ENCODE data around the gene SHPK.
A peak's percentile ranks its signal among the peaks of the same experiment; 100 is the strongest.

Gene SHPK, protein sequence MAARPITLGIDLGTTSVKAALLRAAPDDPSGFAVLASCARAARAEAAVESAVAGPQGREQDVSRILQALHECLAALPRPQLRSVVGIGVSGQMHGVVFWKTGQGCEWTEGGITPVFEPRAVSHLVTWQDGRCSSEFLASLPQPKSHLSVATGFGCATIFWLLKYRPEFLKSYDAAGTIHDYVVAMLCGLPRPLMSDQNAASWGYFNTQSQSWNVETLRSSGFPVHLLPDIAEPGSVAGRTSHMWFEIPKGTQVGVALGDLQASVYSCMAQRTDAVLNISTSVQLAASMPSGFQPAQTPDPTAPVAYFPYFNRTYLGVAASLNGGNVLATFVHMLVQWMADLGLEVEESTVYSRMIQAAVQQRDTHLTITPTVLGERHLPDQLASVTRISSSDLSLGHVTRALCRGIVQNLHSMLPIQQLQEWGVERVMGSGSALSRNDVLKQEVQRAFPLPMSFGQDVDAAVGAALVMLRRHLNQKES

DNA sequence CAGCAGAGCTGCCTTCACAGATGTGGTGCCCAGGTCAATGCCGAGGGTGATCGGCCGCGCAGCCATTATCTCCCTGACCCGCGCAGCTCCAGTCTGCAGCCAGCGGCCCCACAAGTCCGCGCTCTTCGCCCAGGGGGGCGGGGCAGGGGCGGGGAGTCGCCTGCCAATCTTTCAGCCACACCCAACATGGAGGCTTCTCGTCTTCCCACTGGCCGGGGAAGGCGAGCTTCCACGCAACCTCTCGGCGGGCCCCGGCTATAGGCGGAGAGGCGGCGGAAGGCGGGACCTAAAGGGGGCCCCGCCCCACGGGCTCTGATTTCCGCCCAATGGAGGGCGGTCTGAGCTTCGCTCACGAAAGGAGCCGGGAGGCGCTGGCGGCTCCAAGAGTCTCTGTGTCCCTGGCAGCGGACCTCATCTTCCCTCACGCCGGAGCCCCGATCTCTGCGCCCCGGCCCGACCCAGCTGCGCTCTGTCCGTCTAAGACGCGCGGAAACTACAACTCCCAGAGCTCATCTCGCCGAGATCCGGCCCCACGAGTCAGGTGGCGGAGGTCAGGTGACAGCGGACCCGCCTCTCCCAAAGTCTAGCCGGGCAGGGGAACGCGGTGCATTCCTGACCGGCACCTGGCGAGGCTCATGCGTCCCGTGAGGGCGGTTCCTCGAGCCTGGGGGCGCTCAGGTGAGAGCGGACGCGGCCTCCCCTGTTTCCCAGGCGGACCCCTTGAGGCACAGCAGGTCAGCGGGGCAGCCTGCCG lies at the start of gene SHPK, which contains the start of gene CTNS:
Gene SHPK, minus strand, starts transcription at position 97 of the 754 bp plus-strand sequence. Its CDS starts 31 bp downstream, at position 66.
Gene CTNS, plus strand, starts transcription at position 607 of the 754 bp plus-strand sequence. CDS start 3,447 bp downstream, outside the sequence.
- peak within 1 kb of the TSS; percentile 97 for H3K4me3 Mint-ChIP-seq
- H3K9me3 Mint-ChIP-seq, result no peaks in the 10 kb centered on the region
- TF ChIP-seq, protein P1, sequence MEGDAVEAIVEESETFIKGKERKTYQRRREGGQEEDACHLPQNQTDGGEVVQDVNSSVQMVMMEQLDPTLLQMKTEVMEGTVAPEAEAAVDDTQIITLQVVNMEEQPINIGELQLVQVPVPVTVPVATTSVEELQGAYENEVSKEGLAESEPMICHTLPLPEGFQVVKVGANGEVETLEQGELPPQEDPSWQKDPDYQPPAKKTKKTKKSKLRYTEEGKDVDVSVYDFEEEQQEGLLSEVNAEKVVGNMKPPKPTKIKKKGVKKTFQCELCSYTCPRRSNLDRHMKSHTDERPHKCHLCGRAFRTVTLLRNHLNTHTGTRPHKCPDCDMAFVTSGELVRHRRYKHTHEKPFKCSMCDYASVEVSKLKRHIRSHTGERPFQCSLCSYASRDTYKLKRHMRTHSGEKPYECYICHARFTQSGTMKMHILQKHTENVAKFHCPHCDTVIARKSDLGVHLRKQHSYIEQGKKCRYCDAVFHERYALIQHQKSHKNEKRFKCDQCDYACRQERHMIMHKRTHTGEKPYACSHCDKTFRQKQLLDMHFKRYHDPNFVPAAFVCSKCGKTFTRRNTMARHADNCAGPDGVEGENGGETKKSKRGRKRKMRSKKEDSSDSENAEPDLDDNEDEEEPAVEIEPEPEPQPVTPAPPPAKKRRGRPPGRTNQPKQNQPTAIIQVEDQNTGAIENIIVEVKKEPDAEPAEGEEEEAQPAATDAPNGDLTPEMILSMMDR (IDR thresholded peaks at IDR 0.05), result no peak
- peaks cover 49% of the 10 kb centered on the region for H3K4me1 Mint-ChIP-seq
- H3K27me3 Mint-ChIP-seq (ENCODE audit: low read depth, poor library complexity), result peaks cover 4% of the 10 kb centered on the region
- peak within 1 kb of the TSS; percentile 99 for H3K27ac Mint-ChIP-seq
- H3K36me3 Mint-ChIP-seq (ENCODE audit: low read depth), result peaks cover 12% of the 10 kb centered on the region
- DNase-seq, result peak; percentile 98

DNA sequence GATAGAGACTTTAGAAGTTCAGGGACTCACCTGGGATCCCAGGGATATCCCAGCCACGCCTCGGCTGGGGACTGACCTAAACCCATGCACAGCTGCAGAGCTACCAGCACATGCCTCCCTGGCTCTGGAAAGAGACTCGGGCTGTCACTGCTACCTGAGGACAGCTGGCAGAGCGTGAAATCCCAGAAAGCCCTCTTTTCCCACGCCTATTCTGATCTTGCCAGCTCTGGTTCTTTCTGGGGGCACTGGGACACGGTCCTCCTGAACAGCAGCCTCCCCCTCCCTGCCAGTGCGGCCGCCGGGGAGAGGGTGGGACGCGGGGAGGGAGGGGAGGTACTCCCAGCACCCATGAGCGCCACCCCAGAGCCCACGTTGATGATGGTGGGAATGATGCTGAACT lies 49.1 kb upstream of the SHPK start:
- no peaks in the 10 kb centered on the region for H3K36me3 Mint-ChIP-seq (ENCODE audit: low read depth)
- peaks cover 12% of the 10 kb centered on the region for H3K4me1 Mint-ChIP-seq

DNA sequence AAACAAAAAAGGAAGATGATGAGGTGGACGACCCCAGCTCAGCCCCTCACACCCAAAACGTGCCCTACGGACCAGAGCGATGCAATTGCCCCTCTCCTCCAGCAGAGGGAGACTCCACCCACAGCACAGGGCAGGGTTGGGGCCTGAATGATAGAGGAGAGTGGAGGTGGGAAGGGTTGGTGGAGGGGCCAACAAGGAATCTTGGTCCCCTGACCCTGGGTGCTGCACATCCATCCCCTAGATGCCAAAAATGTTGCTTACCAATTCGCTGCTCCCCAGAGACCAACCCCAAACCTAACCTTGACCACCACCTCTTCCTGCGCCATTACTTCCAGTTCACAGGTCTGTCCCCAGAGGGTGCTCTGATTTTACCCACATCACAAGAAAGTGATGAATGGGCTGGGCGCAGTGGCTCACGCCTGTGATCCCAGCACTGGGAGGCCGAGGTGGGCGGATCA lies 47.0 kb upstream of the SHPK start:
- Mint-ChIP-seq H3K4me1 (peaks cover 6% of the 10 kb centered on the region), H3K4me3 (no peak overlapping the region), H3K9me3 (no peaks in the 10 kb centered on the region), H3K36me3 (ENCODE audit: low read depth) (no peaks in the 10 kb centered on the region), H3K27me3 (ENCODE audit: low read depth, poor library complexity) (peaks cover 25% of the 10 kb centered on the region), H3K27ac (no peak overlapping the region)
- TF ChIP-seq, protein P1 (IDR thresholded peaks at IDR 0.05), result peak; percentile 87
- peak; percentile 53 for DNase-seq

More for the DNA sequence above, 49.1 kb upstream of the SHPK start:
- Mint-ChIP-seq H3K27me3 (ENCODE audit: low read depth, poor library complexity) (peaks cover 27% of the 10 kb centered on the region), H3K4me3 (no peak overlapping the region), H3K27ac (no peak overlapping the region), H3K9me3 (no peaks in the 10 kb centered on the region)
- DNase-seq, result no peak
- TF ChIP-seq, protein P1 (IDR thresholded peaks at IDR 0.05), result no peak

DNA sequence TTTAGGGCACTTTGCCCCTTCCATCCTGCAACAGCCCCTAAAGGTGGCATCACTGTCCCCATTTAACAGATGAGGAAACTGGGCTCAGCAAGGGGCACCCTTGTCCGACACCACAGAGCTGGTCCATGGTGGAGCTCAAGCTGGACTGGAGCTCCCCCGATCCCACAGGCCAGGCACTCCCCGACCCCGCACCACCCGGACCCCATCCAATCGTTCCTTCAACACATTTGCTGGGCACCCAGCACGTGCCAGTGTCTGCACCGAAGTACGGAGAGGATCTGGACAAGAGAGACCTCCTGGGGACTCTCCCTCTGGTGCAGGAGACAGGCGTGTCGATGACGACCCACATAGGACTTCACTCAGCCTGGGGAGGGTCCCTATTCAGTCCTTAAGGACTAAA lies 46.0 kb upstream of the SHPK start:
- no peaks in the 10 kb centered on the region for H3K36me3 Mint-ChIP-seq (ENCODE audit: low read depth)
- peaks cover 12% of the 10 kb centered on the region for H3K4me1 Mint-ChIP-seq
- H3K27me3 Mint-ChIP-seq (ENCODE audit: low read depth, poor library complexity), result peaks cover 25% of the 10 kb centered on the region
- DNase-seq, result no peak
- H3K9me3 Mint-ChIP-seq, result no peaks in the 10 kb centered on the region
- TF ChIP-seq, protein P1 (IDR thresholded peaks at IDR 0.05), result no peak
- H3K27ac Mint-ChIP-seq, result no peak overlapping the region
- no peak overlapping the region for H3K4me3 Mint-ChIP-seq

DNA sequence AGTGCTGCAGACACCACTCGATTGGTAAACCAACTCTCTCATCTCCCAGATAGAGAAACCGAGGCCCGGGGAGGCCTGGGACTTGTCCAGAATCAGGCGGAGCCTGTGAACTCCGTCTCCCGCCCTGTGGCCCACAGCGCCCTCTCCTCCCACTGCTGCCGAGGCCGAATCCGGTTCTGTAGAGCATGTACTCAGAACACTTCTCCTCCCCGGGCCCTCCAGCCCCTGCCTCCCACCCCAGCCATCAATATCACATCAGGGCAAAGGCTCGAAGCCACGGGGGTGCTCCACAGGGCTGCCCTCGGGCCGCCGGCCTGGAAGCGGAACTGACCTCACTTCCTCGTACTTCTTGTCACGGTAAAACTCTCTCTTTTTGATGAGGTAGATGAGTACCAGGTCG lies 45.5 kb upstream of the SHPK start:
- H3K36me3 Mint-ChIP-seq (ENCODE audit: low read depth), result no peaks in the 10 kb centered on the region
- H3K4me3 Mint-ChIP-seq, result no peak overlapping the region
- H3K27ac Mint-ChIP-seq, result no peak overlapping the region
- DNase-seq, result no peak
- peaks cover 12% of the 10 kb centered on the region for H3K4me1 Mint-ChIP-seq
- H3K27me3 Mint-ChIP-seq (ENCODE audit: low read depth, poor library complexity), result peaks cover 25% of the 10 kb centered on the region
- TF ChIP-seq, protein P1 (IDR thresholded peaks at IDR 0.05), result no peak
- H3K9me3 Mint-ChIP-seq, result no peaks in the 10 kb centered on the region

Measured in nephron progenitor cell (in vitro differentiated cells).